Left kidney (tissue), 2 donors: ENCODE measurements around the gene RFT1. TPM values are rescaled to one million over a fixed set of nuclear protein-coding genes. Genes with fewer than 3 reads are reported as not detected.

Source experiments
- DNase-seq: peaks from one replicate; pipeline ENCODE4 v3.0.0-alpha.2; 2013
- polyA plus RNA-seq: library from polyadenylated mRNA; unstranded; fragments of 120-200 nt; gene quantifications from one replicate; pipeline ENCODE4 v1.2.1, GENCODE V29; 2013; ENCODE audit not compliant: insufficient read length

Gene RFT1
- polyA plus RNA-seq, 1 donor, result 25.1 TPM

- no peak for DNase-seq
These were observed 39.2 kb downstream of the RFT1 start for GRCh38 chr3:53091011-53091410.

GRCh38 chr3:53089511-53089910 is 40.7 kb downstream of the RFT1 start:
- no peak for DNase-seq

- DNase-seq, result no peak
These were observed 44.8 kb downstream of the RFT1 start for GRCh38 chr3:53085476-53085875.

- DNase-seq, result no peak
These were observed 45.8 kb downstream of the RFT1 start for GRCh38 chr3:53084310-53085001.

- no peak for DNase-seq
These were observed 46.3 kb downstream of the RFT1 start for GRCh38 chr3:53083949-53084309.

- no peak for DNase-seq
These were observed 46.7 kb downstream of the RFT1 start for GRCh38 chr3:53083521-53083920.

- DNase-seq, result no peak
These were observed 47.5 kb downstream of the RFT1 start for GRCh38 chr3:53082736-53083135.

- no peak for DNase-seq
These were observed 48.9 kb downstream of the RFT1 start for GRCh38 chr3:53081318-53081717.

GRCh38 chr3:53080612-53081205 is 49.5 kb downstream of the RFT1 start:
- no peak for DNase-seq

GRCh38 chr3:53079791-53080555 is 50.3 kb downstream of the RFT1 start:
- DNase-seq, result no peak

- DNase-seq, result no peak
These were observed 51.1 kb downstream of the RFT1 start for GRCh38 chr3:53079147-53079546.

GRCh38 chr3:53078656-53079055 is 51.6 kb downstream of the RFT1 start:
- no peak for DNase-seq

GRCh38 chr3:53077476-53078220 is 52.6 kb downstream of the RFT1 start:
- no peak for DNase-seq

- no peak for DNase-seq
These were observed 54.5 kb downstream of the RFT1 start for GRCh38 chr3:53075743-53076140.

GRCh38 chr3:53074761-53075742 is 55.2 kb downstream of the RFT1 start:
- no peak for DNase-seq

GRCh38 chr3:53074366-53074696 is 55.9 kb downstream of the RFT1 start:
- DNase-seq, result no peak

- no peak for DNase-seq
These were observed 56.5 kb downstream of the RFT1 start for GRCh38 chr3:53073553-53074365.

GRCh38 chr3:53072653-53073552 is 57.3 kb downstream of the RFT1 start:
- peak; percentile 73 for DNase-seq

- no peak for DNase-seq
These were observed 58.3 kb downstream of the RFT1 start for GRCh38 chr3:53071882-53072431.
